Glutamatergic neuron (in vitro differentiated cells): ENCODE measurements around the gene RFPL2. TPM values are rescaled to one million over a fixed set of nuclear protein-coding genes. Genes with fewer than 3 reads are reported as not detected.

ENCODE experiments used
- DNase-seq: peaks from one replicate; pipeline ENCODE4 v3.0.0; 2022
- H3K27ac Mint-ChIP-seq: one replicate; pipeline ENCODE4 v1.8.0; 2020; ENCODE audit warnings: mild to moderate bottlenecking, mixed read lengths, inconsistent platforms; ENCODE audit not compliant: unreplicated experiment
- H3K27me3 Mint-ChIP-seq: one replicate; pipeline ENCODE4 v1.8.0; 2020; ENCODE audit warnings: mild to moderate bottlenecking, moderate library complexity, mixed read lengths, inconsistent platforms; ENCODE audit not compliant: unreplicated experiment
- H3K36me3 Mint-ChIP-seq: one replicate; pipeline ENCODE4 v1.8.0; 2020; ENCODE audit warnings: mild to moderate bottlenecking, mixed read lengths, inconsistent platforms; ENCODE audit not compliant: unreplicated experiment
- H3K4me1 Mint-ChIP-seq: one replicate; pipeline ENCODE4 v1.8.0; 2020; ENCODE audit warnings: mild to moderate bottlenecking, low read depth, mixed read lengths, inconsistent platforms; ENCODE audit not compliant: unreplicated experiment
- H3K4me3 Mint-ChIP-seq: one replicate; pipeline ENCODE4 v1.8.0; 2020; ENCODE audit warnings: mild to moderate bottlenecking, mixed read lengths, inconsistent platforms; ENCODE audit not compliant: unreplicated experiment
- H3K9me3 Mint-ChIP-seq: one replicate; pipeline ENCODE4 v1.8.0; 2020; ENCODE audit warnings: mild to moderate bottlenecking, moderate library complexity, mixed read lengths, inconsistent platforms; ENCODE audit not compliant: unreplicated experiment
- total RNA-seq: library from RNA; stranded (reverse); fragmentation: NEBNext Ultra II Directional; extraction: Animal tissue kit (Norgen Biotek cat#: 25700); gene quantifications from one replicate; pipeline ENCODE4 v1.2.1, GENCODE V29; 2021; ENCODE audit not compliant: unreplicated experiment
- TF ChIP-seq, protein P1 (sequence below): fragments of 200-600 bp; sonication (generic); IDR thresholded peaks from one replicate; pipeline ENCODE4 v1.5.0; 2021; ENCODE audit not compliant: partially characterized antibody, unreplicated experiment

RFPL2 gene
- total RNA-seq, 1 donor from 2014 or later = 1.4 TPM

DNA sequence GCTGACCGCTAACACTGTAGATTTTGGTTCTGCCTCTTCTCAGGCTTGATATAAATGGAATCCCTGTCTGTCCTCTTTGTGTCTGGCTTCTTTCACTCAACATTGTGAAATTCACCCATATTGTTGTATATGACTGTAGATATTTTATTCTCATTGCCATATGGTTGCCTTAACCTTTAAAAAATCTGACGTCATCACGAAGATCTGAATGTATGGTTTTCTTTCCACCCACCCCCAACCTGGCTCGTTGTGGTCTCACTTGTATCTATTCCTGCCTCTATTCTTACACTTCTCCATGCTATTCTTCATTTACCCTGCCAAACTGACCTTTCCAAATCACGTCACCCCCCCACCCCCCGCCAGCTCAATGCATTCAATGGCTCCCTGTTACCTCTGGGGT is 23.8 kb downstream of the RFPL2 start:
- TF ChIP-seq, protein P1, sequence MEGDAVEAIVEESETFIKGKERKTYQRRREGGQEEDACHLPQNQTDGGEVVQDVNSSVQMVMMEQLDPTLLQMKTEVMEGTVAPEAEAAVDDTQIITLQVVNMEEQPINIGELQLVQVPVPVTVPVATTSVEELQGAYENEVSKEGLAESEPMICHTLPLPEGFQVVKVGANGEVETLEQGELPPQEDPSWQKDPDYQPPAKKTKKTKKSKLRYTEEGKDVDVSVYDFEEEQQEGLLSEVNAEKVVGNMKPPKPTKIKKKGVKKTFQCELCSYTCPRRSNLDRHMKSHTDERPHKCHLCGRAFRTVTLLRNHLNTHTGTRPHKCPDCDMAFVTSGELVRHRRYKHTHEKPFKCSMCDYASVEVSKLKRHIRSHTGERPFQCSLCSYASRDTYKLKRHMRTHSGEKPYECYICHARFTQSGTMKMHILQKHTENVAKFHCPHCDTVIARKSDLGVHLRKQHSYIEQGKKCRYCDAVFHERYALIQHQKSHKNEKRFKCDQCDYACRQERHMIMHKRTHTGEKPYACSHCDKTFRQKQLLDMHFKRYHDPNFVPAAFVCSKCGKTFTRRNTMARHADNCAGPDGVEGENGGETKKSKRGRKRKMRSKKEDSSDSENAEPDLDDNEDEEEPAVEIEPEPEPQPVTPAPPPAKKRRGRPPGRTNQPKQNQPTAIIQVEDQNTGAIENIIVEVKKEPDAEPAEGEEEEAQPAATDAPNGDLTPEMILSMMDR = no peak
- Mint-ChIP-seq H3K27me3 (peaks cover 5% of the 10 kb centered on the region), H3K27ac (no peak overlapping the region), H3K9me3 (peaks cover under 1% of the 10 kb centered on the region), H3K4me3 (no peak overlapping the region), H3K36me3 (no peaks in the 10 kb centered on the region), H3K4me1 (peaks cover under 1% of the 10 kb centered on the region)
- DNase-seq = no peak

DNA sequence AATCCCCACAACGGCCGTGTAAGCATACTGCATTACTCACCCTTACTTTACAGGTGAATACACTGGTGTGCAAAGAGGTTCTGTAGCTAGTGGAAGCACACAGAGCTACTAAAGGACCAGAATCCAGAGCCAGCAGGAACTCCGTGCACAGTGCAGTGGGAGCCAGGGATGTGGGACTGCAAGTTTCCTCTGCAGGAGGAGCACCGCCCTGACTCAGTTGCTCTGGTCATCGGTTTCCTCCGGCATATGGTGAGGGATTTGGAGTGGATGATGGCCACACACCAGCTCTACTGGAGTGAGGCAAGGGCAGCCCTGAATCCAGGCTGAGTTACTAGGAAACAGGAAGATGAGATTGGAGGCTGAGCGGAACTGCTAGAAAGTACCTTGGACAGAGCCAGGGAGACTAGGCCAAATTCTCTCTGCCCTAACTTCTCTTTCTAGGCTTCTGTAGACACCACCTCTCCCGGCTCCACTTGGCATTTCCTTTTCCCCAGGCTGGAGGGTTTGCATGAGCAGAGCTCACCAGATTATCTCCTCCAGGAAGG is 27.6 kb downstream of the RFPL2 start:
- no peak for DNase-seq
- Mint-ChIP-seq H3K27me3 (peaks cover 7% of the 10 kb centered on the region), H3K9me3 (peaks cover 3% of the 10 kb centered on the region), H3K36me3 (peaks cover 5% of the 10 kb centered on the region), H3K4me3 (no peak overlapping the region), H3K4me1 (no peaks in the 10 kb centered on the region), H3K27ac (no peak overlapping the region)
- TF ChIP-seq, protein P1 = no peak

DNA sequence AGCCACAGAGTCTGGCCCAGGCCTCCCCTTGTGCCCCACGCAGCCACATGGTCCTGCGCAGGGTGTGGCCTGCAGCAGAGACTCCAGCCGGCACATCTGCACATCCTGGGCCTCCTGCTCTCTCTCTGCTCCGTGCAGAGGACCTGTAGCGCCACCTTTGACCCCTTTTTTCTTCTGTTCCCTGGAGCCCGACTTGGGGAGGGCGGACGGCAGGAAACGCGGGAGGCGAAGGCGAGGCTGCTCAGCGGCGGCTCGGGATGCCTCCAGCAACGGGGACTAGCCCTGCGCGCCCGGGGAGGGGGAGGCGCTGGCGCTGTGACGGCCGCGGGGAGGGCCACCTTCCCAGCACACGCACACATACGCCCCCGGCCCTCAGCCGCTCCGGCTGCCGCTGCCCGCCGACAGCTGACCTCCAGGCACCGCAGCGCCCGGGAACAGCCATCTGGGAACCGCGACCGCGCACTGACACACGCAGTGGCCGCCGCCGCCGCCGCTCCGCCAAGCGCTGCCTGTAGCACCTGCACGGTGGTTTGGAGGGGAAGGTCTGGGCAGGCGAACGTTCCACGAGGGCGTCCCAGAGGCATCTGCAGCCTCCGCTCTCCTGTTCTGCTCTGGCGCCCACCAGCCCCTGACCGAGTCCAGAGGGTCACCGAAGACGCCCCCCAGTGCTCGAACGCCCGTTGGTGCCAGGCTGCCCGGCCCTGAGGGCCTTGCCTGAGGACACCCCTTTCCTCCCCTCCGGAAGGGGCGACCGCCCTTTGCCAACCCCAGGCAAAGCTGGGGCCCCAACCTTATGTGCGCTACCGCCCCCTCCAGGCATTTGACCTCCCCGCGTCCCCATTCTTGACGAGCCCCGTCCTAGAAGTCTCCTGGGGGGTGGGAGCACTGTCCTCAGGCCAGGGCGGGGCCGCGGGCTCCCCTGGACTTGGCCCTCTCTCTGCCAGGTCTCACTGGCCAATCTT is 28.9 kb downstream of the RFPL2 start:
- H3K27me3 Mint-ChIP-seq = peaks cover 7% of the 10 kb centered on the region
- no peak overlapping the region for H3K27ac Mint-ChIP-seq
- H3K36me3 Mint-ChIP-seq = peaks cover 5% of the 10 kb centered on the region
- peak overlapping the region; percentile 30 for H3K4me3 Mint-ChIP-seq
- H3K4me1 Mint-ChIP-seq = no peaks in the 10 kb centered on the region
- TF ChIP-seq, protein P1 = no peak
- DNase-seq = peak; percentile 73
- H3K9me3 Mint-ChIP-seq = peaks cover 3% of the 10 kb centered on the region

DNA sequence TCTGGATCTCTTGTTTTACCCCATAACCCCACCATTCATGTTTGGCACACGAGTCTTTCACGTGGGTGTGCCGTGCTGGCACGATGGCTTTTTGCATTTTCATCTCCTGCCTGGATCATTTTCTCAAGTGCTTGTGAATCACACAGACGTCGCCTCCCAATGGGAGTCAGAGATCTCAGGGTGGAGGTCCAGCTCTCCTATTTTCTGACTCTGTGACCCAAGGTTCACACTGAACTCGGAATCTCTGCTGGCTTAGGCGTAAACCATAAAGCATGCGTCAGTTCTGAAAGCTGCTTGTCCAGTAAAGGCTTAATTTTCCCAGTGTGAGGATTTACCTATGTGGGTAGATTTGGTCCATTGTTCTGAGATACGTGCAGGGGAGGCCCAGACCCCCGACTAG is 29.8 kb downstream of the RFPL2 start:
- Mint-ChIP-seq H3K4me1 (no peaks in the 10 kb centered on the region), H3K9me3 (peaks cover 3% of the 10 kb centered on the region), H3K4me3 (peak overlapping the region; percentile 30), H3K27ac (no peak overlapping the region), H3K27me3 (peaks cover 7% of the 10 kb centered on the region), H3K36me3 (peaks cover 5% of the 10 kb centered on the region)
- DNase-seq = no peak
- TF ChIP-seq, protein P1 = no peak

DNA sequence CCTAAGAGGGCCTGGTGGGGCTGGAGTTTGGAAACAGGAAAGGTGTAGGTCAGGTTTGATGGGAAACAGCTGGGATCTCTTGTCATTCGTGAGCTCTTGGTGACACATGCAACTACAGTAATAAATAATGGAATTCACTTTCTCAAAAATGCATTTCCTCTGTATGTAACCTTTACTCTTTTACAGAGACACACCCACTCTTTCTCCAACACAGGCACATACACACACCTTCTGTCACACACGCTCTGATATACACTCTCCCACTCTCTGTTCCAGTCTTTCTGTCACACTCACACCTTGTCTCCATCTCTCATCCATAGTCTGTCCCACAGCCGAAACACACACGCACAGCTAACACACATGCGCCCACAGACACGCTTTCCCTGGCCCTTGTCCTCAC is 39.2 kb downstream of the RFPL2 start:
- Mint-ChIP-seq H3K4me3 (no peak overlapping the region), H3K27ac (no peak overlapping the region), H3K9me3 (peaks cover 3% of the 10 kb centered on the region), H3K27me3 (no peaks in the 10 kb centered on the region), H3K4me1 (peaks cover 2% of the 10 kb centered on the region), H3K36me3 (no peaks in the 10 kb centered on the region)
- TF ChIP-seq, protein P1 = no peak
- no peak for DNase-seq
